ENCODE measurements around the gene CD82.

GRCh38 chr11:44521148-44521547 is 44.3 kb upstream of the CD82 start:
- no peak for TF ChIP-seq CTCF (IDR thresholded peaks at IDR 0.05)
- no peak for TF ChIP-seq POLR2A (IDR thresholded peaks at IDR 0.05)
- TF ChIP-seq POLR2AphosphoS5 (IDR thresholded peaks at IDR 0.05; ENCODE audit: insufficient read depth in 1 of 2, low read depth in 1 of 2) = no peak
